Uterus (tissue), 4 donors: ENCODE results near the gene FZD1. TPM values are rescaled to one million over a fixed set of nuclear protein-coding genes. Genes with fewer than 3 reads are reported as not detected.

Experiments
- DNase-seq, 2 donors: peaks; one replicate each; pipeline ENCODE4 v3.0.0-alpha.2; 2019 to 2020
- H3K27ac ChIP-seq, 2 donors: fragments of 200-600 bp; sonication (generic); 1 replicate in 1 of 2; 2 replicates in 1 of 2; pipeline ENCODE4 v1.5.1; 2016 to 2018
- H3K27me3 ChIP-seq, 2 donors: fragments of 200-600 bp; sonication (generic); one replicate each; pipeline ENCODE4 v1.5.1; 2018 to 2019; ENCODE audit warnings: control low read depth in 1 of 2
- H3K36me3 ChIP-seq, 2 donors: fragments of 200-600 bp; sonication (generic); one replicate each; pipeline ENCODE4 v1.5.1; 2019; ENCODE audit warnings: control low read depth in 1 of 2
- H3K4me1 ChIP-seq, 2 donors: fragments of 200-600 bp; sonication (generic); one replicate each; pipeline ENCODE4 v1.5.1; 2018 to 2019; ENCODE audit warnings: control low read depth in 1 of 2
- H3K4me3 ChIP-seq, 2 donors: fragments of 200-600 bp; sonication (generic); 1 replicate in 1 of 2; 2 replicates in 1 of 2; pipeline ENCODE4 v1.5.1; 2018 to 2019; ENCODE audit warnings: mild to moderate bottlenecking in 1 of 2
- H3K9me3 ChIP-seq, 2 donors: fragments of 200-600 bp; sonication (generic); one replicate each; pipeline ENCODE4 v1.5.1; 2019; ENCODE audit warnings: control low read depth in 1 of 2
- CTCF ChIP-seq, 4 experiments: fragments of 200-600 bp in 2 of 4; fragments of 450-650 bp in 2 of 4; sonication (generic) in 2 of 4; IDR thresholded peaks; one replicate each; pipeline ENCODE4 v1.5.1; 2016 to 2019; ENCODE audit warnings: antibody characterized with exemption in 4 of 4, mild to moderate bottlenecking in 2 of 4, moderate library complexity in 1 of 4
- POLR2A ChIP-seq, 2 donors: fragments of 450-650 bp; IDR thresholded peaks; one replicate each; pipeline ENCODE4 v1.6.1; 2016; ENCODE audit warnings: antibody characterized with exemption in 2 of 2, mild to moderate bottlenecking in 1 of 2, moderate library complexity in 1 of 2
- intact Hi-C: fragments of 100-400 bp; cut with DNase I; formaldehyde crosslinking; loops from one replicate; pipeline ENCODE4 v1.15.1; 2023; ENCODE audit warnings: low total_unique reads
- total RNA-seq, 4 donors: library from RNA; depleted of rRNA in 3 of 4; stranded (reverse); fragments of >200 nt in 3 of 4; gene quantifications; one replicate each; pipeline versions ENCODE4 v1.1.0 to v1.2.4, GENCODE V29; 2014 to 2023
- donor health status: DM: yes; HTN: yes; CAD: no.

FZD1 gene
- total RNA-seq, 4 donors from 2014 or later: 5.0 to 39.3 (median 10.2) TPM

- H3K4me1 ChIP-seq: no peaks in the 10 kb centered on the region
- no peaks in the 10 kb centered on the region for H3K27me3 ChIP-seq
- TF ChIP-seq CTCF (IDR thresholded peaks at IDR 0.05) (no peak), POLR2A (IDR thresholded peaks at IDR 0.05) (no peak)
Observed at GRCh38 chr7:91230503-91230902, 33.7 kb upstream of the FZD1 start.

GRCh38 chr7:91233212-91233611 is 31.0 kb upstream of the FZD1 start:
- H3K9me3 ChIP-seq: no peaks in the 10 kb centered on the region
- no peak overlapping the region for H3K27ac ChIP-seq
- no peak for TF ChIP-seq CTCF (IDR thresholded peaks at IDR 0.05)
- no peak overlapping the region for H3K4me3 ChIP-seq
- intact Hi-C loops: no loop called here
- no peaks in the 10 kb centered on the region for H3K4me1 ChIP-seq
- no peaks in the 10 kb centered on the region for H3K27me3 ChIP-seq
- no peaks in the 10 kb centered on the region for H3K36me3 ChIP-seq
- DNase-seq: no peak

More at GRCh38 chr7:91230503-91230902, 33.7 kb upstream of the FZD1 start:
- Histone ChIP-seq H3K4me3 (no peak overlapping the region), H3K27ac (no peak overlapping the region), H3K9me3 (no peaks in the 10 kb centered on the region), H3K36me3 (no peaks in the 10 kb centered on the region)
- intact Hi-C loops: no loop called here
- DNase-seq: no peak

- no peaks in the 10 kb centered on the region for H3K36me3 ChIP-seq
- no peaks in the 10 kb centered on the region for H3K9me3 ChIP-seq
- H3K4me3 ChIP-seq: no peak overlapping the region
- DNase-seq: no peak
- no peaks in the 10 kb centered on the region for H3K27me3 ChIP-seq
- intact Hi-C loops: no loop called here
- no peak overlapping the region for H3K27ac ChIP-seq
- H3K4me1 ChIP-seq: no peaks in the 10 kb centered on the region
- no peak for TF ChIP-seq CTCF (IDR thresholded peaks at IDR 0.05)
- no peak for TF ChIP-seq POLR2A (IDR thresholded peaks at IDR 0.05)
Observed at GRCh38 chr7:91235211-91235832, 28.9 kb upstream of the FZD1 start.

- Histone ChIP-seq H3K4me1 (no peaks in the 10 kb centered on the region), H3K27ac (no peak overlapping the region), H3K4me3 (no peak overlapping the region), H3K36me3 (no peaks in the 10 kb centered on the region), H3K27me3 (no peaks in the 10 kb centered on the region), H3K9me3 (no peaks in the 10 kb centered on the region)
- intact Hi-C loops: no loop called here
- TF ChIP-seq POLR2A (IDR thresholded peaks at IDR 0.05): no peak
- TF ChIP-seq CTCF (IDR thresholded peaks at IDR 0.05): no peak
- no peak for DNase-seq
Observed at GRCh38 chr7:91239171-91239604, 25.0 kb upstream of the FZD1 start.

GRCh38 chr7:91239772-91240171 is 24.5 kb upstream of the FZD1 start:
- H3K36me3 ChIP-seq: no peaks in the 10 kb centered on the region
- no peak for DNase-seq
- no peak overlapping the region for H3K27ac ChIP-seq
- intact Hi-C loops: no loop called here
- no peak overlapping the region for H3K4me3 ChIP-seq
- H3K27me3 ChIP-seq: no peaks in the 10 kb centered on the region
- no peak for TF ChIP-seq POLR2A (IDR thresholded peaks at IDR 0.05)
- TF ChIP-seq CTCF (IDR thresholded peaks at IDR 0.05): no peak
- no peaks in the 10 kb centered on the region for H3K9me3 ChIP-seq
- no peaks in the 10 kb centered on the region for H3K4me1 ChIP-seq
